ENCODE results near the gene REEP2. TPM values are rescaled to one million over a fixed set of nuclear protein-coding genes. Genes with fewer than 3 reads are reported as not detected.

REEP2 gene
- polyA plus RNA-seq, 4 donors = 8.6 to 13.1 (median 12.3) TPM

DNA sequence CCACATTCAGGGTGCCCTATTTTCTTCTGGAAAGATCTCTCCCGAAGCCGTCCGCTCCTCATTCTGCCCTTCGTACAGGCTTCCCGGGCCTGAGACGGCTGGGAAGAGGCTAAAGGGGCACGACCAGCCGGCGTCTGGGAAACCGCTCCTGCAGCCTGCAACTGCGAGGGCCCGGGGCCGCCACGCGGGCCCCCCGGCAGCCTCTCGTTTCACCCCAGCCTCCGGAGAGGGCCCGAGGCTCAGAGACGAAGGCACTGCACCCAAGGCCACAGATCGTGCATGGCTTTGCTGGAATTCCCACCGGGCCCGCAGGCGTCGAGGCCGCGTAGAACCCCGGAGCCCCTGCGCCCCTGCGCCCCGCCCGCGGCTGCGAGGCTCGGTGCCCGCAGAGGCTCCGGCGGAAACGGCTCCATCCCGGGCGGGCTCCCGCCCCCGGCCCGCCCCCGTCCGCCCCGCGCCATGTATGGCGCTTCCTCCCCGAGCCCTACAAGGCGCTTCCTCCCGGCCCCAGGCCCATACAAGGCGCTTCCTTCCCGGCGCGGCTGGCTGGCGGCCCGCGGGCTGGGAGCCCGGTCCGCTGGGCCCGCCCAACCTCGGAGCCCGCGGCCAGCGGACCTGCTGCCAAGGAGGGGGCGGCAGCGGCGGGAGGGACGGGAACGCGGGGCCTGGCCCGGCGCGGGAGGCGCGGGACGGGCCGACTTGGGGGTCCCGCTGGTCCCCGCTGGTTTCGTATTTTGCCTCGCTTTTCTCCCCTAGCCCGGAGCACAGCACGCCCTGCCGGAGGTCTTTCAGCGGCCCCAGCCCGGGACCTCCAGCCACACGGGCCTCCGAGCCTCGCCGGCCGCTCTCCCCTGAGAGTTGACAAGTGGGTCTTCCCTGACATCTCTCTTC lies 53.1 kb downstream of the REEP2 start:
- peak in 3 of 4 donors; percentile 59 to 84 (median 72) for DNase-seq (ENCODE audit: low read depth in 4 of 4, low spot score in 2 of 4)

DNA sequence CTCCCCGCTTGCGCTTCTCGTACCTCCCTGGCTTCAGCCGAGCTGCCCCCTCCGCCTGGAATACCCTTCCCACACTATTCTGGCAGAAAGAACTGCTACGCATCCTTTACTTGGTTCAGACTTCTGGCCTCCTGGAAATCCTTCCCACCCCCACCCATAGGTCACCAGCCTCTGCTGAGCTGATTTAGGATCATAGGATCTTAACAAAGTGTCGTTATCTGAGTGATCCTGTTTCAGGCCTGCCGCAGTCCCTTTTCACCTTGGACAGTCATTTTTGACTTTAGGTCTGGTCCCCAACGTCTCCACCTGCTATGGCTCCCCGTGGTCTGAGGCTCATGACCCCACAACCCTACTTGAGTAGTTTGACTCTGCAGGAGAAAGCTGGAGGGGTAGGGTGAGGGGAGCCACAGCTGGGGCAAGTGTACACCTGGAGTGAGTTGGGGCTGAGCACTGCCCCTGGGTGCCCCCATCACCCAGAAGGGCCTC lies 53.7 kb downstream of the REEP2 start:
- DNase-seq (ENCODE audit: low read depth in 4 of 4, low spot score in 2 of 4) = no peak

DNA sequence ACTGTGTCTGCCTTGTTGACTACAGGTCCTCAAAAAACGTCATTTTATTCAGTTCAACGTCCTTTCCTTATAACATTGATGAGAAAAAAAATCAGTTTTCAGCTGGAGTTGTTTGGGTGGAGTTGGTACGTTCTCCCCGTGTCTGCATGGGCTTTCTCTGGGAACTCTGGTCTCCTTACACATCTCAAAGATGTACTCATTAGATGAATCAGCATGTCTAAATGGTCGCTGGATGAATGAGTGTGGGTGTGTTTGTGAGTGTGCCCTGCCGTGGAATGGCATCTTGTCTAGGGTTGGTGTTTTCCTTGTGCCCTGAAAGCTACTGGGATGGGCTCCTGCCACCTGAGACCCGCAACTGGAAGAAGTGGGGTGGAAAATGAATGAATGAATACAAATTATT lies 56.5 kb downstream of the REEP2 start:
- DNase-seq (ENCODE audit: low read depth in 4 of 4, low spot score in 2 of 4) = no peak

Other genes with a start within 250 kb of the REEP2 start
- 10 to 100 TPM; 56.6 to 67.5 (median 60.7) TPM for gene CDC23, start 225.7 kb upstream of the REEP2 start, polyA plus RNA-seq (ENCODE audit: insufficient read length in 4 of 4)
- gene GFRA3, start 164.4 kb upstream of the REEP2 start, polyA plus RNA-seq (ENCODE audit: insufficient read length in 4 of 4) = 1 to 10 TPM; 2.7 to 4.9 (median 3.7) TPM
- gene CDC25C, start 107.3 kb upstream of the REEP2 start, polyA plus RNA-seq (ENCODE audit: insufficient read length in 4 of 4) = 1 to 10 TPM; 6.6 to 8.2 (median 7.6) TPM
- 10 to 100 TPM; 29.6 to 39.9 (median 31.8) TPM for gene FAM53C, start 100.8 kb upstream of the REEP2 start, polyA plus RNA-seq (ENCODE audit: insufficient read length in 4 of 4)
- 10 to 100 TPM; 82.0 to 98.8 (median 93.8) TPM for gene KDM3B, start 86.4 kb upstream of the REEP2 start, polyA plus RNA-seq (ENCODE audit: insufficient read length in 4 of 4)
- gene EGR1, start 26.4 kb downstream of the REEP2 start, polyA plus RNA-seq (ENCODE audit: insufficient read length in 4 of 4) = 100 to 1,000 TPM in 1 of 4 donors, 10 to 100 TPM in 3; 24.0 to 445 (median 44.4) TPM
- 10 to 100 TPM; 66.2 to 85.7 (median 73.0) TPM for gene ETF1, start 104.2 kb downstream of the REEP2 start, polyA plus RNA-seq (ENCODE audit: insufficient read length in 4 of 4)
- 100 to 1,000 TPM; 265 to 364 (median 315) TPM for gene HSPA9, start 136.3 kb downstream of the REEP2 start, polyA plus RNA-seq (ENCODE audit: insufficient read length in 4 of 4)

Measured in left renal cortex interstitium (tissue), 4 donors.